Right lobe of liver (tissue), 6 donors: Measurements from ENCODE around the gene OCLN. TPM values are rescaled to one million over a fixed set of nuclear protein-coding genes. Genes with fewer than 3 reads are reported as not detected.

Source experiments
- ATAC-seq, 4 donors: fragments of 200-7000 bp; cut with Tn5 transposase; one replicate each; pipeline ENCODE4 v1.9.1; 2020; ENCODE audit warnings: mild to moderate bottlenecking in 4 of 4, moderate library complexity in 4 of 4
- DNase-seq, 3 donors: peaks; one replicate each; pipeline ENCODE4 v3.0.0-alpha.2; 2020
- H3K27ac ChIP-seq, 3 donors: fragments of 200-600 bp; one replicate each; pipeline ENCODE4 v1.8.0; 2022
- H3K27me3 ChIP-seq, 2 donors: fragments of 200-600 bp; one replicate each; pipeline ENCODE4 v1.8.0; 2022
- H3K36me3 ChIP-seq, 4 donors: fragments of 200-600 bp; sonication (generic) in 1 of 4; one replicate each; pipeline versions ENCODE4 v1.5.1 to v1.8.0; 2017 to 2022; ENCODE audit warnings: control low read depth in 1 of 4
- H3K4me1 ChIP-seq, 4 donors: fragments of 200-600 bp; sonication (generic) in 1 of 4; one replicate each; pipeline versions ENCODE4 v1.5.1 to v1.8.0; 2017 to 2022; ENCODE audit warnings: control low read depth in 1 of 4
- H3K4me3 ChIP-seq, 3 donors: fragments of 200-600 bp; one replicate each; pipeline ENCODE4 v1.8.0; 2022
- H3K9me3 ChIP-seq, 4 donors: fragments of 200-600 bp; sonication (generic) in 1 of 4; one replicate each; pipeline versions ENCODE4 v1.5.1 to v1.8.0; 2017 to 2022; ENCODE audit warnings: control low read depth in 1 of 4
- CTCF ChIP-seq, 4 donors: fragments of 200-600 bp in 3 of 4; fragments of 450-650 bp in 1 of 4; IDR thresholded peaks; one replicate each; pipeline versions ENCODE4 v1.5.1 to v1.8.0; 2016 to 2022; ENCODE audit warnings: antibody characterized with exemption in 4 of 4, mild to moderate bottlenecking in 2 of 4
- POLR2A ChIP-seq: fragments of 450-650 bp; IDR thresholded peaks from one replicate; pipeline ENCODE4 v1.6.1; 2017; ENCODE audit warnings: antibody characterized with exemption, mild to moderate bottlenecking
- WGBS: methylation state at CpG from one replicate; pipeline ENCODE4 v1.1.6; 2018; ENCODE audit warnings: low coverage, low lambda C conversion rate; ENCODE audit not compliant: insufficient coverage; ENCODE audit errors: missing lambda C conversion rate; 5-methylcytosine and 5-hydroxymethylcytosine counted together
- intact Hi-C, 2 donors: fragments of 100-400 bp; cut with DNase I; formaldehyde crosslinking; loops; one replicate each; pipeline versions ENCODE4 v1.11.2 to v1.14.1; 2022
- total RNA-seq, 6 experiments: library from RNA; depleted of rRNA in 2 of 6; stranded (reverse); fragments of >200 nt in 2 of 6; fragmentation: NEBNext Ultra II Directional in 3 of 6; extraction: Animal tissue kit (Norgen Biotek cat#: 25700) in 3 of 6; gene quantifications; one replicate each; pipeline versions ENCODE4 v1.1.0 to v1.2.4, GENCODE V29; 2016 to 2023
- donor health status: DM: no; HTN: yes; CAD: no.
- donor health status: DM: no; HTN: no; CAD: no.
- donor health status: DM: no; HTN: no; CAD: no.
- donor health status: DM: no; HTN: yes; CAD: no.
- donor health status: DM: no; HTN: yes; CAD: no.

OCLN gene
- total RNA-seq, 6 experiments from 2014 or later: 28.5 to 73.9 (median 50.8) TPM

DNA sequence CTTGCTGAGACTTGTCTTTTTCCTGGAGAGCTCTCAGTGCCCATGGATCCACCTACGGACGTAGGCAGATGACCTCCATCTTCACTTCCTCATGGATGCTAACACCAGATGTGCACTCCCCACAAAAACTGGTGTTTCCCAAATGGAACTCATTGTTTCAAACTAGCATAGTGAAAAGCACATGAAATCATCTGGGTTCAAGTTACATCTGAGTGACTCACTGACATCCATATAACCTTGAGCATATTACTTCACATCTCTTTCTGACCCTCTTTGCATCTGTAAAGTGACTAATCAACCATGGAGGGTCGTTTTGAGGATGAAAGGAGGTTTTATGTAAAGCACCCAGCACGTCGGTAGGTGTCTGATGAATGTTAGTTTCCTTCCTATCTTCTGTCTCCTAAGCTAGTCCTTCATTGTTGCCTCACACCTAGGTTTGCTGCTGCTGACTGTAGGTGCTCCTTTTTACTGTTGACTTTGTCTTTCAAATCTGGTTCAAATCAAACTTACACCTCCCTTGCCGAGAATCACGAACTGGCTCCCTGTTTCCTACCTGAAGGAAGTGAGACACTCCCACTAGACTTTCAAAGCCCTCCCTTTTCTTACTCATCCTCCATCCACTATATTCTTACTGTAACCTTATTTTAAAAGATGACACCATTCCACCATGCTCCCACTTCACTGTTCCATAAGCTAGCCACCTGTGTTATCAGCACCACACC lies 10.3 kb downstream of the OCLN start:
- TF ChIP-seq POLR2A (no peak), CTCF (IDR thresholded peaks at IDR 0.05) (no peak)
- Histone ChIP-seq H3K9me3 (no peaks in the 10 kb centered on the region), H3K27ac (peak overlapping the region; percentile 63 to 84 (median 64)), H3K27me3 (no peaks in the 10 kb centered on the region), H3K4me3 (no peak overlapping the region), H3K4me1 (peaks cover 0 to 33% (median 5%) of the 10 kb centered on the region in 4 donors), H3K36me3 (peaks cover 0 to 17% (median 0%) of the 10 kb centered on the region in 4 donors)
- 31% methylated on average over 7 of the region's 7 CpGs for WGBS
- DNase-seq: no peak
- intact Hi-C loops: no loop called here
- ATAC-seq: peak in 2 of 4 donors; percentile 8 to 16

- Histone ChIP-seq H3K27ac (no peak overlapping the region), H3K36me3 (peaks cover 0 to 20% (median 0%) of the 10 kb centered on the region in 4 donors), H3K9me3 (no peaks in the 10 kb centered on the region), H3K27me3 (no peaks in the 10 kb centered on the region), H3K4me1 (peaks cover 0 to 33% (median 5%) of the 10 kb centered on the region in 4 donors), H3K4me3 (no peak overlapping the region)
- no peak for TF ChIP-seq POLR2A
- no peak for TF ChIP-seq CTCF (IDR thresholded peaks at IDR 0.05)
- DNase-seq (no peak), ATAC-seq (no peak)
- intact Hi-C loops: no loop called here
- WGBS: 89% methylated on average over 2 of the region's 2 CpGs
Observed at GRCh38 chr5:69504036-69504435, 11.4 kb downstream of the OCLN start.

GRCh38 chr5:69505306-69505705 lies 12.7 kb downstream of the OCLN start:
- Histone ChIP-seq H3K9me3 (no peaks in the 10 kb centered on the region), H3K4me1 (peaks cover 0 to 28% (median 5%) of the 10 kb centered on the region in 4 donors), H3K4me3 (no peak overlapping the region), H3K27ac (no peak overlapping the region), H3K27me3 (no peaks in the 10 kb centered on the region), H3K36me3 (peaks cover 0 to 30% (median 0%) of the 10 kb centered on the region in 4 donors)
- no peak for TF ChIP-seq CTCF (IDR thresholded peaks at IDR 0.05)
- TF ChIP-seq POLR2A: no peak
- 86% methylated on average over 1 of the region's 1 CpG for WGBS
- no peak for ATAC-seq
- DNase-seq: no peak
- intact Hi-C loops: no loop called here

GRCh38 chr5:69509212-69509611 lies 16.6 kb downstream of the OCLN start:
- Histone ChIP-seq H3K27ac (no peak overlapping the region), H3K4me1 (peaks cover 0 to 20% (median 8%) of the 10 kb centered on the region in 4 donors), H3K27me3 (no peaks in the 10 kb centered on the region), H3K36me3 (peaks cover 0 to 30% (median 0%) of the 10 kb centered on the region in 4 donors), H3K4me3 (no peak overlapping the region), H3K9me3 (no peaks in the 10 kb centered on the region)
- 96% methylated on average over 3 of the region's 6 CpGs for WGBS
- TF ChIP-seq CTCF (IDR thresholded peaks at IDR 0.05): no peak
- no peak for TF ChIP-seq POLR2A
- intact Hi-C loops: no loop called here
- DNase-seq: no peak
- ATAC-seq: no peak
